HEK293T (cell line): ENCODE data around the gene NACC2.

Experiments
- BHLHE40 ChIP-seq: fragments of 450-650 bp; IDR thresholded peaks from 2 replicates; pipeline ENCODE4 v1.6.1; 2016; ENCODE audit warnings: mild to moderate bottlenecking, moderate library complexity, borderline replicate concordance
- CTBP1 ChIP-seq: fragments of 450-650 bp; IDR thresholded peaks from 2 replicates; pipeline ENCODE4 v1.6.1; 2016; ENCODE audit warnings: borderline replicate concordance
- FOXK2 ChIP-seq: fragments of 450-650 bp; IDR thresholded peaks from 2 replicates; pipeline ENCODE4 v1.6.1; 2016; ENCODE audit warnings: mild to moderate bottlenecking
- FOXM1 ChIP-seq: fragments of 450-650 bp; IDR thresholded peaks from 2 replicates; pipeline ENCODE4 v1.6.1; 2017; ENCODE audit warnings: mild to moderate bottlenecking, borderline replicate concordance
- HDGF ChIP-seq: fragments of 450-650 bp; IDR thresholded peaks from 2 replicates; pipeline ENCODE4 v1.6.1; 2017; ENCODE audit warnings: antibody characterized with exemption, borderline replicate concordance
- L3MBTL2 ChIP-seq: fragments of 450-650 bp; conservative IDR thresholded peaks from 2 replicates; pipeline ENCODE4 v1.6.1; 2016; ENCODE audit warnings: mild to moderate bottlenecking
- LEF1 ChIP-seq: fragments of 450-650 bp; IDR thresholded peaks from 2 replicates; pipeline ENCODE4 v1.6.1; 2017; ENCODE audit warnings: mild to moderate bottlenecking, borderline replicate concordance
- SP1 ChIP-seq: fragments of 450-650 bp; IDR thresholded peaks from 2 replicates; pipeline ENCODE4 v1.6.1; 2017
- SUZ12 ChIP-seq: fragments of 450-650 bp; IDR thresholded peaks from 2 replicates; pipeline ENCODE4 v1.6.1; 2016; ENCODE audit warnings: mild to moderate bottlenecking
- TARDBP ChIP-seq: fragments of 450-650 bp; IDR thresholded peaks from 2 replicates; pipeline ENCODE4 v1.6.1; 2016
- TF ChIP-seq, protein P1 (sequence below): fragments of 450-650 bp; IDR thresholded peaks from 2 replicates; pipeline ENCODE4 v1.6.1; 2016

DNA sequence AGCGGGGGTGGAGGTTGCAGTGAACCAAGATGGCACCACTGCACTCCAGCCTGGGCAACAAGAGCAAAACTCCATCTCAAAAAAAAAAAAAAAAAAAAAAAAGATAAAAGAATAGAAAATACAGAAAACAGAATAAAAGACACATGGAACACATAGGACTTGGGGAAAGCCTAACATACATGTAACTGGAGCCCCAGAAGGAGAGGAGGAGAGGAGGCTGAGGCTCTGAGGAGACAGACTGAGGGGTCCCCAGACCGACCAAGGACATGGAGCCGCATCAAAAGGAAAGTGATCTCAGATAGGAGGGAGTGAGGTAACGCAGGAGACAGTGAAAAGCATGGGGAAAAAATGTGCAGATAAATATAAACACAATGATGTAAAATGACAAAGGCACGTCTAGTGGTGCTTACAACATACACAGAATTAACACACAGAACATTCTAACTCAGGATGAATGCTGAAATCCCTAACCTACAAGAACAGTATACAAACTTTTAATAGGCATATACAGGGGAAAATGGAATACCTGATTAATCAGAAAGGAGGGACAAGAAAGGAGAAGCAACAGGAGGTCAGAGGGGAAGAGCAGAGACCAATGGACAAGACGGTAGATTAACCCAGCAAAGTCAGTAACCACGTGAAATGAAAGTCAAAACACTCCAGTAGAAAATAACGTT is 68.7 kb downstream of the NACC2 start:
- TF ChIP-seq BHLHE40 (no peak), FOXM1 (no peak), TARDBP (no peak), HDGF (no peak), SUZ12 (no peak), SP1 (no peak), CTBP1 (no peak), FOXK2 (no peak), LEF1 (no peak), L3MBTL2 (no peak)
- TF ChIP-seq, protein P1, sequence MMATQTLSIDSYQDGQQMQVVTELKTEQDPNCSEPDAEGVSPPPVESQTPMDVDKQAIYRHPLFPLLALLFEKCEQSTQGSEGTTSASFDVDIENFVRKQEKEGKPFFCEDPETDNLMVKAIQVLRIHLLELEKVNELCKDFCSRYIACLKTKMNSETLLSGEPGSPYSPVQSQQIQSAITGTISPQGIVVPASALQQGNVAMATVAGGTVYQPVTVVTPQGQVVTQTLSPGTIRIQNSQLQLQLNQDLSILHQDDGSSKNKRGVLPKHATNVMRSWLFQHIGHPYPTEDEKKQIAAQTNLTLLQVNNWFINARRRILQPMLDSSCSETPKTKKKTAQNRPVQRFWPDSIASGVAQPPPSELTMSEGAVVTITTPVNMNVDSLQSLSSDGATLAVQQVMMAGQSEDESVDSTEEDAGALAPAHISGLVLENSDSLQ = no peak
